Body of pancreas (tissue), 4 donors: ENCODE data around the gene ZNF692. TPM values are rescaled to one million over a fixed set of nuclear protein-coding genes. Genes with fewer than 3 reads are reported as not detected.
A peak's percentile ranks its signal among the peaks of the same experiment; 100 is the strongest.
"Not testable (repeated sequence)": the region's sequence is repeated elsewhere in the genome, so short reads cannot be mapped to it uniquely, and the experiment has no call there.

Source experiments
- ATAC-seq: fragments of 150-250 bp; one replicate; pipeline ENCODE4 v1.9.1; 2016
- DNase-seq, 4 donors: peaks; one replicate each; pipeline ENCODE4 v3.0.0-alpha.2; 2019
- H3K27ac ChIP-seq, 4 donors: fragments of 200-600 bp; sonication (generic); 1 replicate in 3 of 4; 2 replicates in 1 of 4; pipeline versions ENCODE4 v1.5.1 to v1.6.1; 2016 to 2019; ENCODE audit warnings: mild to moderate bottlenecking in 1 of 4, mixed read lengths in 1 of 4, moderate library complexity in 1 of 4
- H3K27me3 ChIP-seq, 2 donors: fragments of 200-600 bp; sonication (generic); one replicate each; pipeline ENCODE4 v1.6.0; 2016; ENCODE audit warnings: mild to moderate bottlenecking in 1 of 2
- H3K36me3 ChIP-seq, 2 donors: fragments of 200-600 bp; sonication (generic); replicated peaks in 1 of 2; 2 replicates each; pipeline ENCODE4 v1.5.1; 2016; ENCODE audit warnings: low read depth in 2 of 2; ENCODE audit not compliant: insufficient read depth in 1 of 2
- H3K4me1 ChIP-seq: fragments of 200-600 bp; sonication (generic); one replicate; pipeline ENCODE4 v1.6.0; 2016
- H3K4me3 ChIP-seq, 2 donors: fragments of 200-600 bp; sonication (generic); 1 replicate in 1 of 2; 2 replicates in 1 of 2; pipeline ENCODE4 v1.5.1; 2016 to 2019
- H3K9me3 ChIP-seq, 3 donors: fragments of 200-600 bp; sonication (generic); 1 replicate in 2 of 3; 2 replicates in 1 of 3; pipeline ENCODE4 v1.5.1; 2016
- POLR2A ChIP-seq, 3 donors: fragments of 450-650 bp; IDR thresholded peaks; one replicate each; pipeline ENCODE4 v1.6.1; 2016; ENCODE audit warnings: antibody characterized with exemption in 3 of 3, mild to moderate bottlenecking in 2 of 3
- WGBS, 2 donors: methylation state at CpG; one replicate each; pipeline ENCODE4 v1.1.5; 2017; 5-methylcytosine and 5-hydroxymethylcytosine counted together
- intact Hi-C: fragments of 100-400 bp; cut with DNase I; formaldehyde crosslinking; loops from one replicate; pipeline ENCODE4 v1.15.1; 2023
- total RNA-seq, 2 donors: library from RNA; depleted of rRNA; stranded (reverse); fragments of >200 nt; gene quantifications; one replicate each; pipeline ENCODE4 v1.1.0, GENCODE V29; 2016
- TF ChIP-seq, protein P1 (sequence below), 7 experiments: fragments of 450-650 bp in 4 of 7; fragments of 200-600 bp in 3 of 7; sonication (generic) in 3 of 7; IDR thresholded peaks; one replicate each; pipeline ENCODE4 v1.5.1; 2016 to 2019; ENCODE audit warnings: antibody characterized with exemption in 7 of 7

ZNF692 gene
- total RNA-seq, 2 donors from 2014 or later = 35.8 to 128 TPM

DNA sequence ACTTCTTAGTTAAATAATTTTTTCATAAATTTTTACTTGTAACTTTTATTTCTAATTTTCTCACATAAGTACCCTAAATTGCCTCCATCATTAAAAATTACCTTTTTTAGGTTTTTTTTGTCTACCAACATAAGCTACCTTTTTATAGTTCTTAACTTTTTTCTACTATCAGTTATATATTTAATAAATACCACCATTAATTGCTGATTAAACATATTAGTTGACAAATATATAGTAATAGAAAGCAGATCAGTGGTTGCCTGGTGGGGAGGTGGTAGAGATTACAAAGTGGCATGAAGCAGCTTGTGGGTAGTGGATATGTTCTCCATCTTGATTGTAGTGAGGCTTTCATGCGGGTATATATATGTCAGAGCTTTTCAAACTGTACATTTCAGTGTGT lies 27.0 kb downstream of the ZNF692 start:
- DNase-seq (no peak), ATAC-seq (no peak)
- Histone ChIP-seq H3K27ac (no peak overlapping the region), H3K4me3 (no peak overlapping the region), H3K36me3 (no peaks in the 10 kb centered on the region), H3K9me3 (no peaks in the 10 kb centered on the region), H3K4me1 (peaks cover 5% of the 10 kb centered on the region), H3K27me3 (no peaks in the 10 kb centered on the region)
- 72 to 82% methylated on average over 1 of the region's 1 CpG for WGBS, 2 donors
- intact Hi-C loops = no loop called here
- no peak for TF ChIP-seq POLR2A (IDR thresholded peaks at IDR 0.05)
- TF ChIP-seq, protein P1, sequence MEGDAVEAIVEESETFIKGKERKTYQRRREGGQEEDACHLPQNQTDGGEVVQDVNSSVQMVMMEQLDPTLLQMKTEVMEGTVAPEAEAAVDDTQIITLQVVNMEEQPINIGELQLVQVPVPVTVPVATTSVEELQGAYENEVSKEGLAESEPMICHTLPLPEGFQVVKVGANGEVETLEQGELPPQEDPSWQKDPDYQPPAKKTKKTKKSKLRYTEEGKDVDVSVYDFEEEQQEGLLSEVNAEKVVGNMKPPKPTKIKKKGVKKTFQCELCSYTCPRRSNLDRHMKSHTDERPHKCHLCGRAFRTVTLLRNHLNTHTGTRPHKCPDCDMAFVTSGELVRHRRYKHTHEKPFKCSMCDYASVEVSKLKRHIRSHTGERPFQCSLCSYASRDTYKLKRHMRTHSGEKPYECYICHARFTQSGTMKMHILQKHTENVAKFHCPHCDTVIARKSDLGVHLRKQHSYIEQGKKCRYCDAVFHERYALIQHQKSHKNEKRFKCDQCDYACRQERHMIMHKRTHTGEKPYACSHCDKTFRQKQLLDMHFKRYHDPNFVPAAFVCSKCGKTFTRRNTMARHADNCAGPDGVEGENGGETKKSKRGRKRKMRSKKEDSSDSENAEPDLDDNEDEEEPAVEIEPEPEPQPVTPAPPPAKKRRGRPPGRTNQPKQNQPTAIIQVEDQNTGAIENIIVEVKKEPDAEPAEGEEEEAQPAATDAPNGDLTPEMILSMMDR (IDR thresholded peaks at IDR 0.05) = no peak

DNA sequence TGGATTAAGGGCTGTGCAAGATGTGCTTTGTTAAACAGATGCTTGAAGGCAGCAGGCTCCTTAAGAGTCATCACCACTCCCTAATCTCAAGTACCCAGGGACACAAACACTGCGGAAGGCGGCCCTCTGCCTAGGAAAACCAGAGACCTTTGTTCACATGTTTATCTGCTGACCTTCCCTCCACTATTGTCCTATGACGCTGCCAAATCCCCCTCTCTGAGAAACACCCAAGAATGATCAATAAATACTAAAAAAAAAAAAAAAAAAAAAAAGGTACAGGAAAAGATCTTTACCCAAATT lies 28.2 kb downstream of the ZNF692 start:
- H3K27ac ChIP-seq, H3K27me3 ChIP-seq, H3K4me1 ChIP-seq, intact Hi-C loops, H3K9me3 ChIP-seq, ATAC-seq, H3K4me3 ChIP-seq, H3K36me3 ChIP-seq, DNase-seq: not testable (repeated sequence)
- 38 to 50% methylated on average over 3 of the region's 3 CpGs for WGBS, 2 donors

DNA sequence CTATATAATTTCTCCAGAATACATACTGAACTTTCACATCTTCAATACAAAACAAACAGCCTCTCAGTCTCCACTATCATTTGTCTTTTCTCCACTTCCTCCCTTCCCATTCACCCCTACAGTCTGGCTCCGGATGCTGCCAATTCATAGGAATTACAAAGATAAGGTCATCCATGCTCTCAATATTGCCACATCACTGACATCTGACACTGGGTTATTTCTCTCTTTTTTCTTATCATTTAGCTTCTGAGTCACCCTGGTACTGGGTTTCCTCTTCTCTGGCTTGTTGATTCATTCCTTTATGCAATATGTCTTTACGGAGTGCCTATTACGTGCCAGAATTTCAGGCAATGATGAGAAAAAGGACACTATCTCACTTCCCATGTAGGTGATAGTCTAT lies 30.0 kb downstream of the ZNF692 start:
- intact Hi-C loops = no loop called here
- no peak for ATAC-seq
- 51 to 55% methylated on average over 3 of the region's 3 CpGs for WGBS, 2 donors

DNA sequence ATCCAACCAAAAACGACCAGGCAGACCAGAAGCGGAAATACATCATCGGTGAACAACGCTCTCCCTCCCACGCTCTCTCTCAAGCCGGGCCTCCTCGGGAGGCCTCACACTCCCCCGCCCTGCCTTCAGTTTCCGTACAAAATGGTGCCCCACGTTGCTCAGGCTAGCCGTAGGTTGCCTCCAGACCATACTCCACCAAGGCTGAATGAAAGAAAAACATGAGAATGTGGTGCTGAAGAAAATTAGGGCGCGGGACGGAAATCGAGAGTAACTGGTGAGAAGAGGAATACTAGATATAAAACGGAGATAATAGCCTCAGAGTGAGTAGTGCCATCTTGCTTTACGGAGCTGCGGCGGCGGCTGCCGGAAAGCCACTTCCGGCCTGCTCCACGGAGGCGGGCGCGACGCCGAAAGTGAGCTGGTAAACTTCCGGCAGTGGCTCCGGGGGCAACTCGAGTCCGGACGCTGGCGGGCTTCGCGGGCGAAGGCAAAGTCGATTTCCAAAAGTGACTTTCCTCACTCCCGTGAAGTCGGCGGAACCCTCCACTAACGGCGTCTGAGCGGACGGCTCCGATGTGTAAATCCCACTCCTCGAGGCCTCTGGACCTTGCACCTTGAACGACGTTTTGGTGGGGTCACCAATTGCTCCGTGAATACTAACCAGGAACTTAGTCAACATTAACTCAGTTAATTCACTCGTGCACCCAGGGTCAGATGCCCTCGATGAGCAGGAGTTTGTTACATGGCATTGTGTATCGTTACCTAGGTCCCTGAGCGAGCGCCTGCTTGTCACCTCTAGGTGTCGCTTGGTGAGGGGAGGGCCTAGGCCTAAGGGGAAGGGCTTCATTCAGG lies 32.8 kb downstream of the ZNF692 start, which contains the start of gene SH3BP5L:
SH3BP5L (minus strand) TSS at position 7 of the 852 bp plus-strand sequence. CDS start 980 bp downstream, outside the sequence.
- WGBS, 2 donors = 0% methylated on average over 33 to 56 of the region's 56 CpGs
- TF ChIP-seq, protein P1 (IDR thresholded peaks at IDR 0.05) = peak; percentile 42 to 76 (median 57)
- TF ChIP-seq POLR2A (IDR thresholded peaks at IDR 0.05) = peak; percentile 30 to 86 (median 82)
- Histone ChIP-seq H3K27ac (peak within 1 kb of the TSS; percentile 77 to 95 (median 93)), H3K36me3 (no peaks in the 10 kb centered on the region), H3K4me1 (peaks cover 50% of the 10 kb centered on the region), H3K27me3 (no peaks in the 10 kb centered on the region), H3K4me3 (peak within 1 kb of the TSS; percentile 61 to 63), H3K9me3 (no peaks in the 10 kb centered on the region)
- ATAC-seq (peak; percentile 94), DNase-seq (peak; percentile 89 to 95 (median 91))
- intact Hi-C loops = no loop called here

More for the DNA sequence above, 30.0 kb downstream of the ZNF692 start:
- H3K9me3 ChIP-seq = no peaks in the 10 kb centered on the region
- TF ChIP-seq POLR2A (IDR thresholded peaks at IDR 0.05) = no peak
- TF ChIP-seq, protein P1 (IDR thresholded peaks at IDR 0.05) = no peak
- H3K36me3 ChIP-seq = no peaks in the 10 kb centered on the region
- no peak overlapping the region for H3K27ac ChIP-seq
- no peaks in the 10 kb centered on the region for H3K27me3 ChIP-seq
- no peak for DNase-seq
- peaks cover 23% of the 10 kb centered on the region for H3K4me1 ChIP-seq
- H3K4me3 ChIP-seq = no peak overlapping the region

DNA sequence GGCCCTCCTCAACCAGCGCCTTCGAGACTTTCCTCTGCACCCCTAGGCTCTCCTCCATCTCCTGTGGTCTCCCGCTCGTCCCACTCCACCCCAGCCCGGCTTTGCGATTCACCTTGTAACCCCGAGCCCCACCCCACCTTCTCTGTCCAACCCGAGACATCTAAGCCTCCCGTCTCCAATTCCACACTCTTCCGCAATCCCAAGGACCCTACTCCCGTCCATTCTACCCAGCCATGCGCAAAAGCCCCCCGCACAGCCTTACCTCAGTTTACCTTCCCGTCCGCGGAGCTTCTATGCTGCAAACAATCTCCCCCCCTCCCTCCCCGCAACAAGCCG lies 33.3 kb downstream of the ZNF692 start:
- Histone ChIP-seq H3K36me3 (no peaks in the 10 kb centered on the region), H3K4me3 (peak overlapping the region; percentile 61 to 63), H3K27ac (peak overlapping the region; percentile 77 to 95 (median 93)), H3K9me3 (no peaks in the 10 kb centered on the region), H3K27me3 (no peaks in the 10 kb centered on the region), H3K4me1 (peaks cover 56% of the 10 kb centered on the region)
- DNase-seq = no peak
- TF ChIP-seq, protein P1 (IDR thresholded peaks at IDR 0.05) = no peak
- no peak for TF ChIP-seq POLR2A (IDR thresholded peaks at IDR 0.05)
- WGBS, 2 donors = 0 to 1% methylated on average over 18 of the region's 18 CpGs
- ATAC-seq = no peak
- intact Hi-C loops = no loop called here
